ENCODE measurements around the gene SYNJ1. TPM values are rescaled to one million over a fixed set of nuclear protein-coding genes. Genes with fewer than 3 reads are reported as not detected.

The SYNJ1 gene
- total RNA-seq, 2 donors from 2014 or later = 6.0 to 12.2 TPM

- H3K27me3 Mint-ChIP-seq (ENCODE audit: insufficient read depth) = no peaks in the 10 kb centered on the region
- H3K4me1 ChIP-seq (ENCODE audit: control insufficient read depth, insufficient read depth, low read length) = peaks cover 11% of the 10 kb centered on the region
- peaks cover 5% of the 10 kb centered on the region for H3K36me3 ChIP-seq (ENCODE audit: control insufficient read depth, insufficient read depth, low read length)
- 91 to 97% methylated on average over 4 of the region's 4 CpGs for WGBS, 2 experiments (ENCODE audit: insufficient coverage in 1 of 2, insufficient read length in 1 of 2)
- H3K9me3 Mint-ChIP-seq = no peaks in the 10 kb centered on the region
- H3K9ac ChIP-seq (ENCODE audit: extremely low read depth, low read length, poor library complexity, severe bottlenecking) = no peak overlapping the region
- no peaks in the 10 kb centered on the region for H3K9me3 ChIP-seq (ENCODE audit: control insufficient read depth, low read length)
- H3K27ac Mint-ChIP-seq = no peak overlapping the region
- DNase-seq = no peak
- no peak overlapping the region for H3K4me3 Mint-ChIP-seq
- peaks cover 20% of the 10 kb centered on the region for H3K4me1 Mint-ChIP-seq
- H3K27ac ChIP-seq (ENCODE audit: low read depth, low read length) = no peak overlapping the region
- H3K36me3 Mint-ChIP-seq (ENCODE audit: low read depth) = peaks cover 5% of the 10 kb centered on the region
- H3K27me3 ChIP-seq (ENCODE audit: control insufficient read depth, insufficient read depth, low read length, poor library complexity, severe bottlenecking) = no peaks in the 10 kb centered on the region
- H3K4me3 ChIP-seq (ENCODE audit: low read length) = no peak overlapping the region
- TF ChIP-seq CTCF (conservative IDR thresholded peaks at IDR 0.05) = no peak
Measured at GRCh38 chr21:32705901-32706300, 21.9 kb downstream of the SYNJ1 start.

- no peak overlapping the region for H3K9ac ChIP-seq (ENCODE audit: extremely low read depth, low read length, poor library complexity, severe bottlenecking)
- H3K4me3 ChIP-seq (ENCODE audit: low read length) = no peak overlapping the region
- Mint-ChIP-seq H3K4me3 (no peak overlapping the region), H3K9me3 (no peaks in the 10 kb centered on the region), H3K27me3 (ENCODE audit: insufficient read depth) (no peaks in the 10 kb centered on the region), H3K36me3 (ENCODE audit: low read depth) (peaks cover 5% of the 10 kb centered on the region), H3K27ac (peak overlapping the region; percentile 50), H3K4me1 (peaks cover 21% of the 10 kb centered on the region)
- peaks cover 12% of the 10 kb centered on the region for H3K4me1 ChIP-seq (ENCODE audit: control insufficient read depth, insufficient read depth, low read length)
- H3K27ac ChIP-seq (ENCODE audit: low read depth, low read length) = no peak overlapping the region
- no peak for TF ChIP-seq CTCF (conservative IDR thresholded peaks at IDR 0.05)
- no peaks in the 10 kb centered on the region for H3K27me3 ChIP-seq (ENCODE audit: control insufficient read depth, insufficient read depth, low read length, poor library complexity, severe bottlenecking)
- no peak for DNase-seq
- peaks cover 5% of the 10 kb centered on the region for H3K36me3 ChIP-seq (ENCODE audit: control insufficient read depth, insufficient read depth, low read length)
- no peaks in the 10 kb centered on the region for H3K9me3 ChIP-seq (ENCODE audit: control insufficient read depth, low read length)
- 94 to 100% methylated on average over 1 of the region's 1 CpG for WGBS, 2 experiments (ENCODE audit: insufficient coverage in 1 of 2, insufficient read length in 1 of 2)
Measured at GRCh38 chr21:32705139-32705538, 22.7 kb downstream of the SYNJ1 start.

DNA sequence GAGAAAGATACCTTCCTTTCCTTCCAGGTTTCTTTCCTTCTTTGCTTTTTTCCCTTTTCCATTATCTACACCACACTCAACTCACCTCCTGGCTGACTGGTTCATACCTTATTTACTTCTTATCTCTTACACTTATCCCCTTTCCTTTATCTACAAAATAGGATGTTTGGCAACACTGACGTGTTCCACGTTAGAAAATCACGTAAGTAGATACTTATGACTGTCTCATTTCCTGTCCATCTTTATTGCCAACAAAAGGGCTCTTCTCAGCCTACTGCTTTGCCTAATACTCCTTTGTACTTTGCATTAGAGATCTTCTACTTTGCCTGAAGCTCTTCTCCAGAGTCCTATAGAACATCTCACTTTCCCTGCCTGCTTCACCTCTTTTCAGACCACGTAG lies 25.1 kb downstream of the SYNJ1 start:
- DNase-seq = no peak
- Histone ChIP-seq H3K4me3 (ENCODE audit: low read length) (no peak overlapping the region), H3K4me1 (ENCODE audit: control insufficient read depth, insufficient read depth, low read length) (peaks cover 12% of the 10 kb centered on the region), H3K9ac (ENCODE audit: extremely low read depth, low read length, poor library complexity, severe bottlenecking) (no peak overlapping the region), H3K36me3 (ENCODE audit: control insufficient read depth, insufficient read depth, low read length) (peaks cover 19% of the 10 kb centered on the region), H3K9me3 (ENCODE audit: control insufficient read depth, low read length) (no peaks in the 10 kb centered on the region), H3K27me3 (ENCODE audit: control insufficient read depth, insufficient read depth, low read length, poor library complexity, severe bottlenecking) (no peaks in the 10 kb centered on the region), H3K27ac (ENCODE audit: low read depth, low read length) (no peak overlapping the region)
- Mint-ChIP-seq H3K9me3 (no peaks in the 10 kb centered on the region), H3K27ac (peak overlapping the region; percentile 4), H3K4me3 (no peak overlapping the region), H3K36me3 (ENCODE audit: low read depth) (peaks cover 19% of the 10 kb centered on the region), H3K27me3 (ENCODE audit: insufficient read depth) (no peaks in the 10 kb centered on the region), H3K4me1 (peaks cover 28% of the 10 kb centered on the region)
- no peak for TF ChIP-seq CTCF (conservative IDR thresholded peaks at IDR 0.05)
- WGBS, 2 experiments (ENCODE audit: insufficient coverage in 1 of 2, insufficient read length in 1 of 2) = 70 to 94% methylated on average over 4 of the region's 4 CpGs
